Lower lobe of right lung (tissue), 2 donors: ENCODE data around the gene PPP1R1B. TPM values are rescaled to one million over a fixed set of nuclear protein-coding genes. Genes with fewer than 3 reads are reported as not detected.

ENCODE experiments used
- ATAC-seq, 2 donors: fragments of 200-7000 bp; cut with Tn5 transposase; one replicate each; pipeline ENCODE4 v1.9.1; 2020 to 2022; ENCODE audit warnings: mild to moderate bottlenecking in 2 of 2, moderate library complexity in 2 of 2
- DNase-seq: peaks from one replicate; pipeline ENCODE4 v3.0.0-alpha.2; 2020
- H3K27ac ChIP-seq: fragments of 200-600 bp; one replicate; pipeline ENCODE4 v1.8.0; 2022
- H3K27me3 ChIP-seq: fragments of 200-600 bp; one replicate; pipeline ENCODE4 v1.8.0; 2022; ENCODE audit warnings: low read depth
- H3K36me3 ChIP-seq: fragments of 200-600 bp; one replicate; pipeline ENCODE4 v1.8.0; 2022; ENCODE audit warnings: mild to moderate bottlenecking
- H3K4me1 ChIP-seq: fragments of 200-600 bp; one replicate; pipeline ENCODE4 v1.8.0; 2022
- H3K4me3 ChIP-seq: fragments of 200-600 bp; one replicate; pipeline ENCODE4 v1.8.0; 2022; ENCODE audit warnings: mild to moderate bottlenecking
- H3K9me3 ChIP-seq: fragments of 200-600 bp; one replicate; pipeline ENCODE4 v1.8.0; 2022
- CTCF ChIP-seq: fragments of 200-600 bp; IDR thresholded peaks from one replicate; pipeline ENCODE4 v1.8.0; 2022; ENCODE audit warnings: antibody characterized with exemption, mild to moderate bottlenecking
- intact Hi-C: fragments of 100-400 bp; cut with DNase I; formaldehyde crosslinking; loops from one replicate; pipeline ENCODE4 v1.11.0; 2022
- total RNA-seq: library from RNA; stranded (reverse); fragmentation: NEBNext Ultra II Directional; extraction: Animal tissue kit (Norgen Biotek cat#: 25700); gene quantifications from one replicate; pipeline ENCODE4 v1.2.1, GENCODE V29; 2021
- donor health status: DM: no; HTN: yes; CAD: no; lungs with severe emphysema.

Gene PPP1R1B
- total RNA-seq, 1 donor from 2014 or later = 23.9 TPM

- Histone ChIP-seq H3K4me3 (no peak overlapping the region), H3K27ac (no peak overlapping the region), H3K27me3 (peaks cover 72% of the 10 kb centered on the region), H3K9me3 (no peaks in the 10 kb centered on the region), H3K36me3 (no peaks in the 10 kb centered on the region), H3K4me1 (peaks cover 23% of the 10 kb centered on the region)
- no peak for TF ChIP-seq CTCF
- intact Hi-C loops = no loop called here
- ATAC-seq (no peak), DNase-seq (no peak)
Observed at GRCh38 chr17:39595928-39596510, 30.7 kb upstream of the PPP1R1B start.

- Histone ChIP-seq H3K27me3 (peaks cover 77% of the 10 kb centered on the region), H3K36me3 (no peaks in the 10 kb centered on the region), H3K4me1 (peaks cover 23% of the 10 kb centered on the region), H3K27ac (no peak overlapping the region), H3K4me3 (no peak overlapping the region), H3K9me3 (no peaks in the 10 kb centered on the region)
- no peak for DNase-seq
- ATAC-seq = no peak
- intact Hi-C loops = no loop called here
- TF ChIP-seq CTCF = no peak
Observed at GRCh38 chr17:39596543-39597267, 30.0 kb upstream of the PPP1R1B start.

GRCh38 chr17:39597372-39598046 lies 29.2 kb upstream of the PPP1R1B start:
- Histone ChIP-seq H3K27ac (no peak overlapping the region), H3K27me3 (peaks cover 80% of the 10 kb centered on the region), H3K4me1 (peaks cover 23% of the 10 kb centered on the region), H3K36me3 (no peaks in the 10 kb centered on the region), H3K4me3 (no peak overlapping the region), H3K9me3 (no peaks in the 10 kb centered on the region)
- intact Hi-C loops = no loop called here
- no peak for DNase-seq
- no peak for ATAC-seq
- no peak for TF ChIP-seq CTCF

GRCh38 chr17:39598047-39598481 lies 28.7 kb upstream of the PPP1R1B start:
- DNase-seq = no peak
- no peaks in the 10 kb centered on the region for H3K9me3 ChIP-seq
- intact Hi-C loops = no loop called here
- peaks cover 85% of the 10 kb centered on the region for H3K27me3 ChIP-seq
- H3K36me3 ChIP-seq = no peaks in the 10 kb centered on the region
- peaks cover 23% of the 10 kb centered on the region for H3K4me1 ChIP-seq
- no peak overlapping the region for H3K27ac ChIP-seq
- ATAC-seq = no peak
- no peak for TF ChIP-seq CTCF
- H3K4me3 ChIP-seq = no peak overlapping the region

GRCh38 chr17:39598630-39599003 lies 28.1 kb upstream of the PPP1R1B start:
- no peak overlapping the region for H3K4me3 ChIP-seq
- DNase-seq (no peak), ATAC-seq (no peak)
- H3K27ac ChIP-seq = no peak overlapping the region
- no peaks in the 10 kb centered on the region for H3K9me3 ChIP-seq
- H3K27me3 ChIP-seq = peaks cover 91% of the 10 kb centered on the region
- H3K4me1 ChIP-seq = peaks cover 23% of the 10 kb centered on the region
- intact Hi-C loops = no loop called here
- no peaks in the 10 kb centered on the region for H3K36me3 ChIP-seq
- no peak for TF ChIP-seq CTCF
